MM.1S (cell line): ENCODE results near the gene ECHS1.

Experiments
- EZH2 ChIP-seq: fragments of 300-600 bp; sonication (generic); optimal IDR thresholded peaks from 2 replicates; pipeline ENCODE3; 2017; ENCODE audit warnings: low read depth, mild to moderate bottlenecking, antibody characterized with exemption, low read length, mixed read lengths
- EZH2phosphoT487 ChIP-seq: fragments of 300-600 bp; sonication (generic); IDR thresholded peaks from 2 replicates; pipeline ENCODE4 v1.6.1; 2018; ENCODE audit warnings: antibody characterized with exemption, low read length
- TF ChIP-seq, protein P1 (sequence below): fragments of 300-600 bp; sonication (generic); IDR thresholded peaks from 2 replicates; pipeline ENCODE4 v1.5.1; 2016; ENCODE audit warnings: antibody characterized with exemption, low read length, mixed read lengths

DNA sequence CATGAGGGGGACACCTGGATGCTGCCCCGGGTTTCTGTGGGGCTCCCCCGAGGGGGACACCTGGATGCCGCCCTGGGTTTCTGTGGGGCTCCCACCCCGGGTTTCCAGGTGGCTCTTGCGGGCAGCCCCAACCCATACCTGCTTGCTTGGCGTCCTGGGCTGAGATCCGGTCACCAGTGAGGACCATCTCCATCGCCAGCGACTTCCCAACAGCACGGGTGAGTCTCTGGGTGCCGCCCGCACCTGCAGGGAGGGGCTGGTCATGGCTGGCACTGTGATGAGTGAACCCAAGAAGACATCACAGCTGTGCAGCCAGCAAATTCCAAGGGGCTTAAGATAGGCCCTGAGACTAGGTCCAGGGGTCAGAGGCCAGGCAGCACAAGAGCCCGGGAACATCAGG lies 6.4 kb downstream of the ECHS1 start:
- no peak for TF ChIP-seq EZH2phosphoT487
- TF ChIP-seq, protein P1, sequence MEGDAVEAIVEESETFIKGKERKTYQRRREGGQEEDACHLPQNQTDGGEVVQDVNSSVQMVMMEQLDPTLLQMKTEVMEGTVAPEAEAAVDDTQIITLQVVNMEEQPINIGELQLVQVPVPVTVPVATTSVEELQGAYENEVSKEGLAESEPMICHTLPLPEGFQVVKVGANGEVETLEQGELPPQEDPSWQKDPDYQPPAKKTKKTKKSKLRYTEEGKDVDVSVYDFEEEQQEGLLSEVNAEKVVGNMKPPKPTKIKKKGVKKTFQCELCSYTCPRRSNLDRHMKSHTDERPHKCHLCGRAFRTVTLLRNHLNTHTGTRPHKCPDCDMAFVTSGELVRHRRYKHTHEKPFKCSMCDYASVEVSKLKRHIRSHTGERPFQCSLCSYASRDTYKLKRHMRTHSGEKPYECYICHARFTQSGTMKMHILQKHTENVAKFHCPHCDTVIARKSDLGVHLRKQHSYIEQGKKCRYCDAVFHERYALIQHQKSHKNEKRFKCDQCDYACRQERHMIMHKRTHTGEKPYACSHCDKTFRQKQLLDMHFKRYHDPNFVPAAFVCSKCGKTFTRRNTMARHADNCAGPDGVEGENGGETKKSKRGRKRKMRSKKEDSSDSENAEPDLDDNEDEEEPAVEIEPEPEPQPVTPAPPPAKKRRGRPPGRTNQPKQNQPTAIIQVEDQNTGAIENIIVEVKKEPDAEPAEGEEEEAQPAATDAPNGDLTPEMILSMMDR: no peak
- TF ChIP-seq EZH2: no peak
